Sigmoid colon (tissue), 4 donors: ENCODE data around the gene EMP3.

Source experiments
- POLR2A ChIP-seq, 2 donors: fragments of 450-650 bp; IDR thresholded peaks; one replicate each; pipeline ENCODE4 v1.6.1; 2016; ENCODE audit warnings: antibody characterized with exemption in 2 of 2, mild to moderate bottlenecking in 2 of 2, moderate library complexity in 2 of 2
- POLR2AphosphoS5 ChIP-seq, 4 donors: sonication (generic); formaldehyde crosslinking; IDR thresholded peaks; one replicate each; pipeline ENCODE4 v1.6.1; 2017; ENCODE audit warnings: antibody characterized with exemption in 4 of 4
- TF ChIP-seq, protein P1 (sequence below), 4 experiments: fragments of 450-650 bp in 3 of 4; fragments of 200-600 bp in 1 of 4; IDR thresholded peaks; one replicate each; pipeline ENCODE4 v1.5.1; 2016 to 2019; ENCODE audit warnings: antibody characterized with exemption in 4 of 4, mild to moderate bottlenecking in 3 of 4, moderate library complexity in 2 of 4

DNA sequence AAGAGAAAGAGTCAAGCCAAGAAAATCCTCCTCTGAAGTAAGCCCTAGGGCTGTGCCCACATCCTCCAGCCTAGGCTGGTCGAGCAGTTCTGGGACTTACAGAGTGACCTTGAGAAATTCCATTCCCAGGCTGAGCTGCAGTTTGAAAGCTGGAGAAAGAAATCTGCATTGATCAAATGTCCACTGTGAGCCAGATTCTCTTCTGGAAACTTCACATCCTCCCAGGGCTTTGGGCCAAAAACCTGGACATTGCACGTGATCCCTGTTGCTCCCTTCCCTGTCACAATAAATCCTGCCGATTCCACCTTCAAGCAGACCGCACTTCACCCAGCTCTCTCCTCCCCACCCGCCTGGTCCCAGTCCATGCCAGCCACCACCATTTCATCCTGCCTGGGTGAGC lies 22.7 kb downstream of the EMP3 start:
- no peak for TF ChIP-seq POLR2A (IDR thresholded peaks at IDR 0.05)
- TF ChIP-seq, protein P1, sequence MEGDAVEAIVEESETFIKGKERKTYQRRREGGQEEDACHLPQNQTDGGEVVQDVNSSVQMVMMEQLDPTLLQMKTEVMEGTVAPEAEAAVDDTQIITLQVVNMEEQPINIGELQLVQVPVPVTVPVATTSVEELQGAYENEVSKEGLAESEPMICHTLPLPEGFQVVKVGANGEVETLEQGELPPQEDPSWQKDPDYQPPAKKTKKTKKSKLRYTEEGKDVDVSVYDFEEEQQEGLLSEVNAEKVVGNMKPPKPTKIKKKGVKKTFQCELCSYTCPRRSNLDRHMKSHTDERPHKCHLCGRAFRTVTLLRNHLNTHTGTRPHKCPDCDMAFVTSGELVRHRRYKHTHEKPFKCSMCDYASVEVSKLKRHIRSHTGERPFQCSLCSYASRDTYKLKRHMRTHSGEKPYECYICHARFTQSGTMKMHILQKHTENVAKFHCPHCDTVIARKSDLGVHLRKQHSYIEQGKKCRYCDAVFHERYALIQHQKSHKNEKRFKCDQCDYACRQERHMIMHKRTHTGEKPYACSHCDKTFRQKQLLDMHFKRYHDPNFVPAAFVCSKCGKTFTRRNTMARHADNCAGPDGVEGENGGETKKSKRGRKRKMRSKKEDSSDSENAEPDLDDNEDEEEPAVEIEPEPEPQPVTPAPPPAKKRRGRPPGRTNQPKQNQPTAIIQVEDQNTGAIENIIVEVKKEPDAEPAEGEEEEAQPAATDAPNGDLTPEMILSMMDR (IDR thresholded peaks at IDR 0.05): no peak
- no peak for TF ChIP-seq POLR2AphosphoS5 (IDR thresholded peaks at IDR 0.05)
